Amniotic stem cell (primary cell): ENCODE data around the gene BTNL3.

Experiments
- DNase-seq: peaks from one replicate; lab custom pipeline; 2025; lab: John Stamatoyannopoulos, UW

The BTNL3 gene

GRCh38 chr5:181047921-181048320, 59.3 kb downstream of the BTNL3 start:
- DNase-seq, result no peak

GRCh38 chr5:181050016-181050415, 61.4 kb downstream of the BTNL3 start:
- no peak for DNase-seq

- no peak for DNase-seq
Observed at GRCh38 chr5:181051841-181052671, 63.4 kb downstream of the BTNL3 start.

- DNase-seq, result no peak
Observed at GRCh38 chr5:181052672-181053487, 64.2 kb downstream of the BTNL3 start.

- DNase-seq, result no peak
Observed at GRCh38 chr5:181053488-181054121, 65.0 kb downstream of the BTNL3 start.

GRCh38 chr5:181054138-181054537, 65.5 kb downstream of the BTNL3 start:
- DNase-seq, result no peak

GRCh38 chr5:181054871-181055459, 66.3 kb downstream of the BTNL3 start:
- DNase-seq, result no peak
